Measurements from ENCODE around the gene SATL1.

The SATL1 gene

GRCh38 chrX:85112293-85112692 is 131.3 kb downstream of the SATL1 start:
- ChIA-PET CTCF (interaction anchor here (1.3 to 2.1 kb wide), 2 partner anchors 10 to 427 kb away, joined by 3 to 5 read pairs; no protein-coding TSS in a partner anchor), POLR2A (no interaction called here)
- TF ChIP-seq CTCF (IDR thresholded peaks at IDR 0.05; ENCODE audit: control extremely low read depth, extremely low read depth, low read depth, missing control alignments), result no peak
- no peak for DNase-seq (ENCODE audit: extremely low spot score)

GRCh38 chrX:85111347-85111746 is 132.2 kb downstream of the SATL1 start:
- CTCF ChIA-PET, result interaction anchor here (0.6 to 2.1 kb wide), 5 partner anchors 11 to 902 kb away, joined by 3 to 6 read pairs (median 3); no protein-coding TSS in a partner anchor

GRCh38 chrX:85109235-85109634 is 134.3 kb downstream of the SATL1 start:
- peak; percentile 16 for DNase-seq (ENCODE audit: extremely low spot score)
- ChIA-PET POLR2A (no interaction called here), CTCF (interaction anchor here (0.9 to 2.4 kb wide), 5 partner anchors 9 to 24 kb away, joined by 3 to 9 read pairs (median 6); no protein-coding TSS in a partner anchor)
- TF ChIP-seq CTCF (IDR thresholded peaks at IDR 0.05; ENCODE audit: control extremely low read depth, extremely low read depth, low read depth, missing control alignments), result no peak

More at GRCh38 chrX:85111347-85111746, 132.2 kb downstream of the SATL1 start:
- TF ChIP-seq CTCF (IDR thresholded peaks at IDR 0.05; ENCODE audit: control extremely low read depth, extremely low read depth, low read depth, missing control alignments), result peak; percentile 45
- DNase-seq (ENCODE audit: extremely low spot score), result peak; percentile 8
- POLR2A ChIA-PET, result no interaction called here

GRCh38 chrX:85108165-85108564 is 135.4 kb downstream of the SATL1 start:
- POLR2A ChIA-PET, result no interaction called here
- DNase-seq (ENCODE audit: extremely low spot score), result no peak
- no peak for TF ChIP-seq CTCF (IDR thresholded peaks at IDR 0.05; ENCODE audit: control extremely low read depth, extremely low read depth, low read depth, missing control alignments)
- CTCF ChIA-PET, result no interaction called here

- ChIA-PET POLR2A (no interaction called here), CTCF (no interaction called here)
- no peak for DNase-seq (ENCODE audit: extremely low spot score)
- TF ChIP-seq CTCF (IDR thresholded peaks at IDR 0.05; ENCODE audit: control extremely low read depth, extremely low read depth, low read depth, missing control alignments), result no peak
These were observed 136.2 kb downstream of the SATL1 start for GRCh38 chrX:85107407-85107806.

GRCh38 chrX:85089321-85089840 is 154.2 kb downstream of the SATL1 start:
- ChIA-PET CTCF (no interaction called here), POLR2A (no interaction called here)
- no peak for DNase-seq (ENCODE audit: extremely low spot score)
- TF ChIP-seq CTCF (IDR thresholded peaks at IDR 0.05; ENCODE audit: control extremely low read depth, extremely low read depth, low read depth, missing control alignments), result no peak
